Naive thymus-derived CD8-positive, alpha-beta T cell (primary cell): ENCODE results near the gene LIG1. TPM values are rescaled to one million over a fixed set of nuclear protein-coding genes. Genes with fewer than 3 reads are reported as not detected.

Experiments
- ATAC-seq, 2 donors: fragments of 150-1000 bp; cut with Tn5 transposase in 1 of 2; sonication (Bioruptor Pico), chemical (Tn5 transposase) in 1 of 2; 1 replicate in 1 of 2; 2 replicates in 1 of 2; pipeline ENCODE4 v1.10.0; 2021; ENCODE audit warnings: mild to moderate bottlenecking in 2 of 2, moderate library complexity in 2 of 2
- POLR2A ChIA-PET: fragments of 350-600 bp; sonication (Branson Sonifier 250); formaldehyde crosslinking; loops from one replicate; lab custom pipeline; 2021; ENCODE audit warnings: antibody characterized with exemption; lab: Charles Lee
- DNase-seq, 10 donors: peaks; one replicate each; pipeline versions ENCODE4 v3.0.0 to v3.0.0-alpha.2; 2020 to 2022
- H3K27ac Mint-ChIP-seq, 10 donors: one replicate each; pipeline ENCODE4 v1.8.0; 2020 to 2022; ENCODE audit warnings: mild to moderate bottlenecking in 10 of 10, mixed read lengths in 10 of 10, moderate library complexity in 4 of 10, inconsistent platforms in 1 of 10
- H3K27me3 Mint-ChIP-seq, 5 donors: one replicate each; pipeline ENCODE4 v1.8.0; 2021 to 2022; ENCODE audit warnings: mixed read lengths in 5 of 5
- H3K36me3 Mint-ChIP-seq, 3 donors: one replicate each; pipeline ENCODE4 v1.8.0; 2020 to 2022; ENCODE audit warnings: mixed read lengths in 3 of 3, mild to moderate bottlenecking in 2 of 3, inconsistent platforms in 1 of 3
- H3K4me1 Mint-ChIP-seq, 4 donors: one replicate each; pipeline ENCODE4 v1.8.0; 2021 to 2022; ENCODE audit warnings: mixed read lengths in 4 of 4
- H3K4me3 Mint-ChIP-seq, 10 donors: one replicate each; pipeline ENCODE4 v1.8.0; 2020 to 2022; ENCODE audit warnings: mild to moderate bottlenecking in 10 of 10, mixed read lengths in 10 of 10, moderate library complexity in 6 of 10, inconsistent platforms in 1 of 10
- H3K9me3 Mint-ChIP-seq, 9 donors: one replicate each; pipeline ENCODE4 v1.8.0; 2020 to 2022; ENCODE audit warnings: mixed read lengths in 9 of 9, mild to moderate bottlenecking in 3 of 9, inconsistent platforms in 1 of 9, moderate library complexity in 1 of 9
- polyA plus RNA-seq, 3 donors: library from polyadenylated mRNA; unstranded; fragments of 300-500 nt; fragmentation: Illumina TruSeq; gene quantifications; one replicate each; pipeline ENCODE4 v1.2.3, GENCODE V29; 2021
- total RNA-seq, 8 experiments: library from RNA in 2 of 8; stranded (reverse) in 2 of 8; gene quantifications; one replicate each; pipeline ENCODE4 v1.2.3 and lab custom pipeline; 2021 to 2026

Gene LIG1
- total and polyA plus RNA-seq, 5 experiments from 2014 or later, result 27.6 to 131 (median 32.8) TPM

GRCh38 chr19:48117515-48118130 lies 52.5 kb downstream of the LIG1 start:
- ATAC-seq (no peak), DNase-seq (no peak)
- peak overlapping the region in 9 of 10 donors; percentile 37 to 86 (median 66) for H3K27ac Mint-ChIP-seq
- peaks cover 4 to 16% (median 11%) of the 10 kb centered on the region in 4 donors for H3K4me1 Mint-ChIP-seq
- H3K9me3 Mint-ChIP-seq, result no peaks in the 10 kb centered on the region
- POLR2A ChIA-PET, result no interaction called here
- no peaks in the 10 kb centered on the region for H3K27me3 Mint-ChIP-seq
- no peak overlapping the region for H3K4me3 Mint-ChIP-seq
- peaks cover 10 to 66% (median 25%) of the 10 kb centered on the region in 3 donors for H3K36me3 Mint-ChIP-seq

DNA sequence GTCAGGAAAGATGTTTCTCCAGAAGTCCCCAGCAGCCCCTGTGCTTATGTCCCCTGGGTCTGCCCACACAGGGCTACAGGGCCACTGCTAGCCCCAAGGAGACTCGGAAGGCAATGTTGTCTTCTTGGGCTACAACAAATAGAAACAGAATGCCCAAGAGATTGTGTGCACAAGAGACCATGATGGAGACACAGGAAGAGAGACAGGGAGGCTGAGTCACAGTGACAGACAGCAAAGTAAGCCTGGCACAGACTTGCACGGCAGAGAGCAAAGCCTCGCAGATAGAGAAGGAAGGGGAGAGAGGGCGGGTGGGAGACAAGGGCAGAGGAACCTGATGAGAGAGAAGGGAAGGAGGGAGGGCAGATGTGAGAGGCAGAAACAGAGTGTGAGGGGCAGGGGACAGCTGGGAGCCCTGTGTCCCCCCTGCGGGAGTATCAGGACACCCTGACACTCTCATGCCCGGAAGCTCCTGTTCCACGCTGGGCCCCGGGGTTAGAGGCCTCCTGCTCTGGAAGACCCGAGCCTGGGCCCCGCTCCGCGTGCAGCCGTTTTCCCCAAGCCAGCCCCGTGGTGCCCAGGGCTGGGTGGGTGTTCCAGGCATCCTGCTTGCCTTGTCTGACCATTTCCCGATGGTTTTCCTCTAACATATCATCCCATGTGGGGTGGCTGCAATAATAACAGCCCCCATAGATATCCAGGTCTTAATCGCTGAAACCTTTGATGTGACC lies 56.8 kb downstream of the LIG1 start:
- DNase-seq, result no peak
- Mint-ChIP-seq H3K27ac (peak overlapping the region in 3 of 10 donors; percentile 29 to 66 (median 34)), H3K4me3 (no peak overlapping the region), H3K4me1 (peaks cover 9 to 21% (median 13%) of the 10 kb centered on the region in 4 donors), H3K9me3 (no peaks in the 10 kb centered on the region), H3K27me3 (no peaks in the 10 kb centered on the region), H3K36me3 (peaks cover 0 to 38% (median 7%) of the 10 kb centered on the region in 3 donors)
- no peak for ATAC-seq
- POLR2A ChIA-PET, result interaction anchor here (0.7 kb wide), 1 partner anchor 27 kb away, joined by 4 read pairs; no protein-coding TSS in a partner anchor

DNA sequence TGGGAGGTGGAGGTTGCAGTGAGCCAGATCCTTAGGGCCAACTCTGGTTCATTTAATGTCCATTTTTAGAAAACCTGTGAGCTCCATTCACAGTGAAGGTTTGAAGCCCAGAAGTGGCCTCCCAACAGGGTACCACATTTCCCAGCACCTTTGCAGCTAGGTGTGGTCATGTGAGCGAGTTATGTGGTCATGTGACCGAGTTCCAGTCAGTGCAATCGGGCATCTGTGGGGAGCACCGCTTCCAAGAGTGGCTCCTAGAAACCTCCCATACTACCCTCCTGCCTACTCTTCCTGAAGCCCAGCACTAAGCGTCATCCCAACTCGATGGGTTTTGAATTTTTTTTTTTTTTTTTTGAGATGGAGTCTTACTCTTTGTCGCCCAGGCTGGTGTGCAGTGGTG lies 58.9 kb downstream of the LIG1 start:
- H3K27me3 Mint-ChIP-seq, result peaks cover 0 to 1% (median 0%) of the 10 kb centered on the region in 5 donors
- peaks cover 0 to 22% (median 2%) of the 10 kb centered on the region in 3 donors for H3K36me3 Mint-ChIP-seq
- H3K4me1 Mint-ChIP-seq, result peaks cover 5 to 16% (median 15%) of the 10 kb centered on the region in 4 donors
- peak overlapping the region in 3 of 10 donors; percentile 73 to 86 (median 77) for H3K4me3 Mint-ChIP-seq
- no peaks in the 10 kb centered on the region for H3K9me3 Mint-ChIP-seq
- H3K27ac Mint-ChIP-seq, result peak overlapping the region in 2 of 10 donors; percentile 56 to 84
- DNase-seq (no peak), ATAC-seq (no peak)
- POLR2A ChIA-PET, result no interaction called here

DNA sequence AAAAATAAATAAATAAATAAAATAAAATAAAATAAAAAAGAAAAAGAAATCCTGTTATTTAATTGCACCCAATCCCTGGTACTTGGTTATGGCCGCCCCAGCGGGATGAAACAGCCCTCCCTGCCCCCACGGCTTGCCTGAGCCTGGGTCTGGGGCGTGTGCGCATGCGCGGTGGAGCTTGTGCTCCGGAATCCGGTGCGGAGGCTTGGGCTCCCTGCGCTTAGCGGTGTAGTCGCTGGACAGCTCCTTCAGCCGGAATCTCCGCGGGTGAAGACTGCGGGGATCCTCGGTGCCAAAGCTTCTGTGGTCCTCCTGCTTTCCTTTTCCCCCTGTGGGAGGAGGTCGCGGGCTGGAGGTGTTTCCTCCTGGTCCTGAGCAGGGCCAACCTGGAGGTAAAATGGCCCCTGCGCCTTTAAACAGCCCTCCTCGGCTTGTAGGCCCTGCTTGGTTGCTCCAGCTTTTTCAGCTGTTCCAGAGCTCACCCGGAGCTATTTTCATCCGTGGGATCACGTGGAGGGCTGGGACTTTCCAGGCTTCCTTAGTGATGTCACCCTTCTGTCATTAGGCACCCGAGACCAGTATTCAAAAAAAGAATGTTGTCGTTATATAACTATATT lies 59.7 kb downstream of the LIG1 start, which contains the start of gene PLA2G4C:
TSS of gene PLA2G4C (minus strand) at position 468 of the 617 bp plus-strand sequence. CDS start 4,288 bp downstream, outside the sequence.
- peak within 1 kb of the TSS; percentile 35 to 87 (median 72) for H3K27ac Mint-ChIP-seq

GRCh38 chr19:48108997-48109782 lies 61.0 kb downstream of the LIG1 start:
- Mint-ChIP-seq H3K36me3 (peaks cover 0 to 3% (median under 1%) of the 10 kb centered on the region in 3 donors), H3K4me1 (peaks cover 7 to 16% (median 15%) of the 10 kb centered on the region in 4 donors), H3K9me3 (no peaks in the 10 kb centered on the region), H3K27me3 (peaks cover 0 to 1% (median 0%) of the 10 kb centered on the region in 5 donors), H3K4me3 (peak overlapping the region in 5 of 10 donors; percentile 24 to 77 (median 57)), H3K27ac (no peak overlapping the region)
- POLR2A ChIA-PET, result interaction anchor here (0.7 kb wide), 1 partner anchor 685 kb away, joined by 3 read pairs; no protein-coding TSS in a partner anchor
- DNase-seq, result no peak
- no peak for ATAC-seq

More for the DNA sequence above, 59.7 kb downstream of the LIG1 start, which contains the start of gene PLA2G4C:
- Mint-ChIP-seq H3K4me1 (peaks cover 7 to 16% (median 15%) of the 10 kb centered on the region in 4 donors), H3K36me3 (peaks cover 0 to 14% (median 2%) of the 10 kb centered on the region in 3 donors), H3K9me3 (no peaks in the 10 kb centered on the region), H3K4me3 (peak within 1 kb of the TSS; percentile 72 to 86 (median 79)), H3K27me3 (peaks cover 0 to 1% (median 0%) of the 10 kb centered on the region in 5 donors)
- DNase-seq (peak; percentile 56 to 89 (median 76)), ATAC-seq (peak; percentile 87 to 95)
- POLR2A ChIA-PET, result interaction anchor here (0.5 to 0.6 kb wide), 2 partner anchors 29 to 87 kb away, joined by 3 read pairs; no protein-coding TSS in a partner anchor

DNA sequence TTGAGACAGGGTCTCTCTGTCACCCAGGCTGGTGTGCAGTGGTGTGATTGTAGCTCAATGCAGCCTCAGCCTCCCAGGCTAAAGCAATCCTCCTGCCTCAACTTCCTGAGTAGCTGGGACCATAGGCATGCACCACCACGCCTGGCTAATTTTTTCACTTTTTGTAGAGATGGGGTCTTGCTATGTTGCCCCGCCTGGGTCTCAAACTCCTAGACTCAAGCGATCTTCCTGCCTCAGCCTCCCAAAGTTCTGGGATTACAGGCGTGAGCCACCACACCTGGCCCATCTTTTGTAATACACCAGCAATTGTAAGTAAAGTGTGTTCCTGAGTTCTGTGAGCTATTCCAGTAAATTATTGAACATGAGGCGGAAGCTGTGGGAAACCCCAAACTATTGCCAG lies 66.2 kb downstream of the LIG1 start:
- DNase-seq (no peak), ATAC-seq (no peak)
- POLR2A ChIA-PET, result no interaction called here
- H3K4me3 Mint-ChIP-seq, result no peak overlapping the region
- peaks cover 0 to 1% (median 0%) of the 10 kb centered on the region in 5 donors for H3K27me3 Mint-ChIP-seq
- no peaks in the 10 kb centered on the region for H3K9me3 Mint-ChIP-seq
- H3K4me1 Mint-ChIP-seq, result peaks cover 2 to 9% (median 5%) of the 10 kb centered on the region in 4 donors
- H3K27ac Mint-ChIP-seq, result no peak overlapping the region
- no peaks in the 10 kb centered on the region for H3K36me3 Mint-ChIP-seq

- H3K4me3 Mint-ChIP-seq, result no peak overlapping the region
- H3K9me3 Mint-ChIP-seq, result no peaks in the 10 kb centered on the region
- ATAC-seq, result no peak
- POLR2A ChIA-PET, result no interaction called here
- peaks cover 0 to 2% (median 0%) of the 10 kb centered on the region in 5 donors for H3K27me3 Mint-ChIP-seq
- H3K36me3 Mint-ChIP-seq, result no peaks in the 10 kb centered on the region
- peak in 4 of 10 donors; percentile 15 to 24 (median 16) for DNase-seq
- peaks cover 2 to 8% (median 5%) of the 10 kb centered on the region in 4 donors for H3K4me1 Mint-ChIP-seq
- no peak overlapping the region for H3K27ac Mint-ChIP-seq
Measured at GRCh38 chr19:48102870-48103751, 67.0 kb downstream of the LIG1 start.

- peaks cover 2 to 33% (median 7%) of the 10 kb centered on the region in 3 donors for H3K36me3 Mint-ChIP-seq
- peaks cover 4 to 34% (median 16%) of the 10 kb centered on the region in 9 donors for H3K9me3 Mint-ChIP-seq
- no peak overlapping the region for H3K27ac Mint-ChIP-seq
- H3K27me3 Mint-ChIP-seq, result peaks cover 0 to 30% (median 4%) of the 10 kb centered on the region in 5 donors
- ATAC-seq (no peak), DNase-seq (no peak)
- POLR2A ChIA-PET, result no interaction called here
- H3K4me1 Mint-ChIP-seq, result peaks cover 0 to 2% (median 0%) of the 10 kb centered on the region in 4 donors
- no peak overlapping the region for H3K4me3 Mint-ChIP-seq
Measured at GRCh38 chr19:48095612-48096175, 74.5 kb downstream of the LIG1 start.

DNA sequence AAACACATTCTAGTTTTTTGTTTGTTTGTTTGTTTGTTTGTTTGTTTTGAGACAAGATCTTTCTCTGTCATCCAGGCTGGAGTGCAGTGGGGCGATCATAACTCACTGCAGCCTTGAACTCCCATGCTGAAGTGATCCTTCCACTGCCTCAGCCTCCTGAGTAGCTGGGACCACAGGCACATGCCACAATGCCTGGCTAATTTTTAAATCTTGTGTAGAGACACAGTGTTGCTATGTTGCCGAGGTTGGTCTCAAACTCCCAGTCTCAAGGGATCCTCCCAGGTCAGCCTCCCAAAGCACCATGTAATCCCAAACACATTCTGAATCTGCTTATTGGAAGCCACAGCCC lies 75.3 kb downstream of the LIG1 start:
- Mint-ChIP-seq H3K4me3 (no peak overlapping the region), H3K36me3 (peaks cover 2 to 33% (median 7%) of the 10 kb centered on the region in 3 donors)

DNA sequence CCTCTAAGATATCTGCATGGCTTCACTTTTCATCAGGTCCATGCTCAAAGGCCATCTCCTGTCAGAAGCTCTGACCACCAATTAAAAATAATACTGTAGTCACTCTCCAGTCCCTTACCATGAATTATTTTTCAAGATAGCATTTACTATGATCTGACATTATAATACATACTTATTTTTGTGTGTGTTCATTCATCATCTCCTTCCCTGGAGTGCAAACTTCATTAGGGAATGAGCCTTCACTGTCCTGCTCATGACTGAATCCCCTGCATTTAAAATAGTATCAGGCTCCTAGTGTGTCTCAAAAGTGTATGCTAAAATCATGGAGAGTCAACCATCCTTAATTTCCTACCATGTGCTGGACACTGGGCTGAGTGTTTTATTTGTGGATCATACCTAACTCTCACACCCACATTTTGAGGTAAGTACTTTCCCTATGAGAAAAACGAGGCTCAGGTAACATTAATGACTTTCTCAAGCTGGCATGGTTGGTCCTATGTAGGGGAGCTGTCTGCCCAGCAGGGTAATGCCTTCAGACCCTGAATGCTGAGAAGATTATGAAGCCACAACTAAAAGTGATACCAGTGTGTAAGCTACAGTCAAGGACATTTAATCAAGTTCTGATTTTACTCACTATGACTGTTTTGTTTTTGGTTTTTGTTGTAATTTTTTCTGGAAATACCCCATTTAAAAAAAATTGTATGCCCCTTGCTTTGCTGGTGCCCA lies 75.9 kb downstream of the LIG1 start:
- H3K27me3 Mint-ChIP-seq, result peaks cover 0 to 41% (median 6%) of the 10 kb centered on the region in 5 donors
- peaks cover 2 to 33% (median 7%) of the 10 kb centered on the region in 3 donors for H3K36me3 Mint-ChIP-seq
- POLR2A ChIA-PET, result no interaction called here
- peaks cover 4 to 34% (median 16%) of the 10 kb centered on the region in 9 donors for H3K9me3 Mint-ChIP-seq
- no peak overlapping the region for H3K27ac Mint-ChIP-seq
- DNase-seq (no peak), ATAC-seq (no peak)
- H3K4me1 Mint-ChIP-seq, result peaks cover 0 to 2% (median 0%) of the 10 kb centered on the region in 4 donors
- no peak overlapping the region for H3K4me3 Mint-ChIP-seq

More for the DNA sequence above, 75.3 kb downstream of the LIG1 start:
- peaks cover 0 to 36% (median 6%) of the 10 kb centered on the region in 5 donors for H3K27me3 Mint-ChIP-seq
- peaks cover 4 to 34% (median 16%) of the 10 kb centered on the region in 9 donors for H3K9me3 Mint-ChIP-seq
- H3K4me1 Mint-ChIP-seq, result peaks cover 0 to 2% (median 0%) of the 10 kb centered on the region in 4 donors
- no peak for ATAC-seq
- POLR2A ChIA-PET, result no interaction called here
- no peak overlapping the region for H3K27ac Mint-ChIP-seq
- no peak for DNase-seq
